HG03521 (cell line): ENCODE measurements around the gene SLC25A31.
A peak's percentile ranks its signal among the peaks of the same experiment; 100 is the strongest.

Experiments used
- ATAC-seq: cut with Tn5 transposase; IDR thresholded peaks from one replicate; pipeline ENCODE4 v1.9.1; 2021; ENCODE audit warnings: mild to moderate bottlenecking, moderate library complexity; ENCODE audit not compliant: unreplicated experiment

Gene SLC25A31

GRCh38 chr4:127776620-127777019 lies 46.4 kb downstream of the SLC25A31 start:
- ATAC-seq: no peak

- no peak for ATAC-seq
Observed at GRCh38 chr4:127777487-127777886, 47.3 kb downstream of the SLC25A31 start.

- ATAC-seq: no peak
Observed at GRCh38 chr4:127778102-127778501, 47.9 kb downstream of the SLC25A31 start.

- ATAC-seq: no peak
Observed at GRCh38 chr4:127780598-127780997, 50.4 kb downstream of the SLC25A31 start.

GRCh38 chr4:127781300-127782024 lies 51.3 kb downstream of the SLC25A31 start:
- peak; percentile 47 for ATAC-seq

GRCh38 chr4:127782025-127782274 lies 51.8 kb downstream of the SLC25A31 start:
- peak; percentile 78 for ATAC-seq

- ATAC-seq: peak; percentile 34
Observed at GRCh38 chr4:127782275-127783025, 52.2 kb downstream of the SLC25A31 start, which contains the start of gene HSPA4L. TSS of gene HSPA4L (plus strand) at chr4:127782322. CDS start at chr4:127782551, 229 bp downstream.

- peak; percentile 4 for ATAC-seq
Observed at GRCh38 chr4:127783026-127783769, 53.0 kb downstream of the SLC25A31 start.

- ATAC-seq: no peak
Observed at GRCh38 chr4:127783955-127784770, 54.0 kb downstream of the SLC25A31 start.

- ATAC-seq: no peak
Observed at GRCh38 chr4:127788517-127788916, 58.3 kb downstream of the SLC25A31 start.

GRCh38 chr4:127791391-127791790 lies 61.2 kb downstream of the SLC25A31 start:
- no peak for ATAC-seq

- ATAC-seq: no peak
Observed at GRCh38 chr4:127793528-127793927, 63.3 kb downstream of the SLC25A31 start.

GRCh38 chr4:127799711-127800110 lies 69.5 kb downstream of the SLC25A31 start:
- no peak for ATAC-seq

- no peak for ATAC-seq
Observed at GRCh38 chr4:127809173-127809800, 79.1 kb downstream of the SLC25A31 start.

GRCh38 chr4:127810551-127810950 lies 80.4 kb downstream of the SLC25A31 start:
- ATAC-seq: no peak

- ATAC-seq: no peak
Observed at GRCh38 chr4:127822430-127822829, 92.2 kb downstream of the SLC25A31 start.
